Coronary artery (tissue), 2 donors: Measurements from ENCODE around the gene SLC5A1.

Source experiments
- DNase-seq: peaks from one replicate; pipeline ENCODE4 v3.0.0-alpha.2; 2017; ENCODE audit warnings: low spot score
- H3K27ac ChIP-seq, 2 donors: fragments of 200-600 bp; sonication (generic); one replicate each; pipeline ENCODE4 v1.5.1; 2016 to 2019
- H3K4me3 ChIP-seq: fragments of 200-600 bp; sonication (generic); 2 replicates; pipeline ENCODE4 v1.5.1; 2016; ENCODE audit warnings: mild to moderate bottlenecking, moderate library complexity
- TF ChIP-seq, protein P1 (sequence below): fragments of 200-600 bp; sonication (generic); IDR thresholded peaks from one replicate; pipeline ENCODE4 v1.5.1; 2019; ENCODE audit warnings: antibody characterized with exemption

SLC5A1 gene

DNA sequence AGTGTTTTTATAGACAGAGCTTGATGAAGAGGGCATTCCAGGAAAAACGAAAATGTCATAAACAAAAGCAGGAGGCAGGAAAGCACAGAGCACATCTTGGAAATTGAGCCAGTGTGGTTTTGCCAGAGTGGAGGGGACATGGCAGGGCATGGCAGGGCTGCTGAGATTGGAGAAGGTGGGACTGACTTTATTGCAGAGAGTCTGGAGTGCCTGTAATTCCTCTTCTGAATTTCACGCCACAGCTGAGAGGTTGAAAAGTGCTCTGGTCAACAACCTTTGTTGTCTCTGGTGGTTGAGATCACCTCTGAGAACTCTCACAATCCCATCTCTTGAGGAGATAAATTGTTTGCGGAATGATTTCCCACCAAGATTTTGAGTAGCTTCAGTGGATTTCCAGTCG is 16.4 kb downstream of the SLC5A1 start:
- Histone ChIP-seq H3K27ac (no peak overlapping the region), H3K4me3 (no peak overlapping the region)
- TF ChIP-seq, protein P1, sequence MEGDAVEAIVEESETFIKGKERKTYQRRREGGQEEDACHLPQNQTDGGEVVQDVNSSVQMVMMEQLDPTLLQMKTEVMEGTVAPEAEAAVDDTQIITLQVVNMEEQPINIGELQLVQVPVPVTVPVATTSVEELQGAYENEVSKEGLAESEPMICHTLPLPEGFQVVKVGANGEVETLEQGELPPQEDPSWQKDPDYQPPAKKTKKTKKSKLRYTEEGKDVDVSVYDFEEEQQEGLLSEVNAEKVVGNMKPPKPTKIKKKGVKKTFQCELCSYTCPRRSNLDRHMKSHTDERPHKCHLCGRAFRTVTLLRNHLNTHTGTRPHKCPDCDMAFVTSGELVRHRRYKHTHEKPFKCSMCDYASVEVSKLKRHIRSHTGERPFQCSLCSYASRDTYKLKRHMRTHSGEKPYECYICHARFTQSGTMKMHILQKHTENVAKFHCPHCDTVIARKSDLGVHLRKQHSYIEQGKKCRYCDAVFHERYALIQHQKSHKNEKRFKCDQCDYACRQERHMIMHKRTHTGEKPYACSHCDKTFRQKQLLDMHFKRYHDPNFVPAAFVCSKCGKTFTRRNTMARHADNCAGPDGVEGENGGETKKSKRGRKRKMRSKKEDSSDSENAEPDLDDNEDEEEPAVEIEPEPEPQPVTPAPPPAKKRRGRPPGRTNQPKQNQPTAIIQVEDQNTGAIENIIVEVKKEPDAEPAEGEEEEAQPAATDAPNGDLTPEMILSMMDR: no peak
- DNase-seq: no peak

DNA sequence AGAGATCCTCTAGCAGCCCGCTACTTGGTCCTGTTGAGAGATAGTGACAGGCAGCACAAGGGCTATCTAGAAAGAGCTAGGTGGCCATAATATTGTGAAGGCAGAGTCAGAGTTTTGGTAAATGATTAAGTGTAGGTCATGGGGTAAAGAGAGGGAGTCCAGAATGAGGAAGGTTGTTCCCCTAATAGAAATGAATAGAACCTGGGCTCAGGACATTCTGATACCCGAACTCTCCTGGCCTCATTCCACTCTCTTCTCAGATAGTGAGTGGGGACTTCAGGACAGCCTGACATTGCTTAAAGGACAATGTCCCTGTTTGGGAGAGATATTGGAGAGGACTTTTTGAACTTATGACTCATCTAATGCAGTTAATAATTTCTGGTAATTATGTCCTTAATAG is 20.6 kb downstream of the SLC5A1 start:
- no peak for DNase-seq
- Histone ChIP-seq H3K4me3 (no peak overlapping the region), H3K27ac (no peak overlapping the region)
- TF ChIP-seq, protein P1: no peak

DNA sequence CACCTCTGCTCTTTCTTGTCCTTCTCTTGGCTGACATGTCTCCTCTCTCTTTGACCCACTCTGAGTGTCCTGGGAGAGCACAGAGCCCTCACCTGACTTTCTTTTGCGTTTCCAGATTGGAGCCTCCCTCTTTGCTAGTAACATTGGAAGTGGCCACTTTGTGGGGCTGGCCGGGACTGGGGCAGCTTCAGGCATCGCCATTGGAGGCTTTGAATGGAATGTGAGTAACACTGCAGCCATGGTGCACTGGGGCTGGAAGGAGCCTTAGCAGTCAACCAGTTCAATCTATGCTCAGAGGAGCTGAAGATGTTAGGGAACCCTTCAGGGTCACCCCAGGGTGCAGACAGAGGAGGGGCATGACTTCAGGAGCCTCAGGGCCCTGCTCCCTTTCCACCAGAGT is 23.8 kb downstream of the SLC5A1 start:
- H3K27ac ChIP-seq: no peak overlapping the region
- DNase-seq: no peak
- no peak overlapping the region for H3K4me3 ChIP-seq
- TF ChIP-seq, protein P1: no peak

- H3K4me3 ChIP-seq: no peak overlapping the region
Measured at GRCh38 chr22:32067613-32068012, 24.6 kb downstream of the SLC5A1 start.

GRCh38 chr22:32069579-32070372 is 26.7 kb downstream of the SLC5A1 start:
- DNase-seq: no peak
- TF ChIP-seq, protein P1: no peak
- no peak overlapping the region for H3K4me3 ChIP-seq
- no peak overlapping the region for H3K27ac ChIP-seq

More at GRCh38 chr22:32067613-32068012, 24.6 kb downstream of the SLC5A1 start:
- TF ChIP-seq, protein P1: no peak
- no peak overlapping the region for H3K27ac ChIP-seq
- DNase-seq: no peak

- Histone ChIP-seq H3K27ac (no peak overlapping the region), H3K4me3 (no peak overlapping the region)
- TF ChIP-seq, protein P1: no peak
- DNase-seq: no peak
Measured at GRCh38 chr22:32073262-32073661, 30.2 kb downstream of the SLC5A1 start.

GRCh38 chr22:32073823-32074380 is 30.8 kb downstream of the SLC5A1 start:
- H3K27ac ChIP-seq: no peak overlapping the region
- H3K4me3 ChIP-seq: no peak overlapping the region
- TF ChIP-seq, protein P1: no peak
- DNase-seq: no peak
